GM13977 (cell line): Measurements from ENCODE around the gene NAT14.

Source experiments
- DNase-seq: peaks from one replicate; pipeline ENCODE4 v3.0.0; 2012; ENCODE audit warnings: low spot score
- CTCF ChIP-seq: IDR thresholded peaks from 2 replicates; pipeline ENCODE4 v1.5.1; 2012; ENCODE audit warnings: mild to moderate bottlenecking, control low read depth; ENCODE audit not compliant: insufficient read depth; ENCODE audit errors: extremely low read depth, missing control alignments
- in situ Hi-C: fragments of 300-500 bp; cut with MboI; formaldehyde crosslinking; loops from one replicate; pipeline ENCODE4 v1.12.0; 2022; ENCODE audit warnings: low sequenced_read_pairs, low pct_unique_long_range_greater_than_20kb, mixed read lengths, inconsistent platforms; ENCODE audit not compliant: unreplicated experiment

Gene NAT14

GRCh38 chr19:55471266-55471665 lies 13.7 kb upstream of the NAT14 start:
- no peak for DNase-seq
- in situ Hi-C loops, result no loop called here
- no peak for TF ChIP-seq CTCF

GRCh38 chr19:55472463-55472862 lies 12.5 kb upstream of the NAT14 start:
- DNase-seq, result no peak

GRCh38 chr19:55473225-55474012 lies 11.6 kb upstream of the NAT14 start:
- in situ Hi-C loops, result no loop called here
- no peak for TF ChIP-seq CTCF
- DNase-seq, result no peak

More at GRCh38 chr19:55472463-55472862, 12.5 kb upstream of the NAT14 start:
- in situ Hi-C loops, result no loop called here
- no peak for TF ChIP-seq CTCF

- TF ChIP-seq CTCF, result no peak
- DNase-seq, result no peak
- in situ Hi-C loops, result no loop called here
These were observed 10.4 kb upstream of the NAT14 start for GRCh38 chr19:55474269-55475265.

- no peak for TF ChIP-seq CTCF
- DNase-seq, result peak; percentile 99
- in situ Hi-C loops, result no loop called here
These were observed 8.8 kb upstream of the NAT14 start, which contains the start of gene ZNF628 for GRCh38 chr19:55476100-55476775. Gene ZNF628, plus strand, starts transcription at chr19:55476617. Its CDS starts 3,294 bp downstream, at chr19:55479911.

GRCh38 chr19:55477905-55478304 lies 7.1 kb upstream of the NAT14 start:
- in situ Hi-C loops, result no loop called here
- no peak for DNase-seq
- no peak for TF ChIP-seq CTCF
